CD4-positive, alpha-beta T cell treated with Interleukin-21 for 1 hour (primary cell): ENCODE data around the gene CCSAP.

ENCODE experiments used
- DNase-seq: peaks from one replicate; pipeline ENCODE4 v3.0.0-alpha.2; 2020

The CCSAP gene

DNA sequence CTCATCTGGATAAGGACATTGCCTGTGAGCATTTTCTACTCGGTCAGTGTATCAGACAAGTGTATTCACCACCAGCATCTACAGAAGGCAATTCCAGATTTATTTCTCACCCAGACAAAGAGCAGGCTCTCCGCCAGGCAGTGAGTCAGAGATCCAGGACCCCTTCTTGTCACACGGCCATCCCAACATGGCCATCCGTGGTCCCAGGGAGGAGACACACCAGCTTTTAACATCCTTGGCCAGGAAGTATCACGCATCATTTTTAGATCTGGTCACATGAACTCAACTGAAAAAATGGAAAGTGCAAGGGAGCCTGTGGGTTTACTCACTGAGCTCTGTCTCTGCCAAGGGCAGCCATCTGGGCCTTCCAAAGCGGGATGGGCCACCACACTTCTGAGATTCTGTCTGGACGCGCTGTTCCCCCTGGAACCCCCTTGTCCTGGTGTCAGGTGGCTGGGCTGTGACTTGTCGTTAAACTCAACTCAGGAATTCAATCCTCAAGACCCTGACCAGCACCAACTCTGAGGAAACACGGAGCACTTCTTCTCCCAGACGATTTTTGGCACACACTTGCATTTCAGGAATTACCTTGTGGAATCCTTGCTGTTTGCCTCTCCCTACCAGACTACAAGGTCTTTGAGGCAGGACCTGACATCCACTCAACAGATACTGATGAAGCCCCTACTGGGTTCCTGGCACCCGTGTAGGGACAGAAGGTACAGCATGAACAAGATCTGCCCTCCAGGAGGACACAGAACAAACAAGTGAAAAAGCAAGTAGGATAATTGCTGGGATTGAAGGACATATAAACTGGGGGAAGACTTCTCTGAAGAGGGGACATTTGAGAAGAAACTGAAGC is 21.6 kb upstream of the CCSAP start:
- no peak for DNase-seq

DNA sequence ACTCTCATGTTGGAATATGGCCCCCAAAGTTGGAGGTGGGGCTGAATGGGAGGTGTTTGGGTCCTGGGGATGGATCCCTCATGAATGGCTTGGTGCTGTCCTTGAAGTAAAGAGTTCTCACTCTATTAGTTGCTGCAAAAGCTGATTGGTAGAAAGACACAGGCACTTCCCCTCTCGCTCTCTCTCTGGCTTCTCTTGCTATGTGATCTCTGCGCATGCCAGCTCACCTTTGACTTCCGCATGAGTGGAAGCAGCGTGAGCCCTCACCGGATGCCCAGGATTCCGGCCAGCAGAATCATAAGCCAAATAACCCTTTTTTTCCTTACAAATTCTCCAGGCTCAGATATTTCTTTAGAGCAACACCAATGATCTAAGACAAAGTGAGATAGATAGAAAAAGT is 20.9 kb upstream of the CCSAP start:
- no peak for DNase-seq

DNA sequence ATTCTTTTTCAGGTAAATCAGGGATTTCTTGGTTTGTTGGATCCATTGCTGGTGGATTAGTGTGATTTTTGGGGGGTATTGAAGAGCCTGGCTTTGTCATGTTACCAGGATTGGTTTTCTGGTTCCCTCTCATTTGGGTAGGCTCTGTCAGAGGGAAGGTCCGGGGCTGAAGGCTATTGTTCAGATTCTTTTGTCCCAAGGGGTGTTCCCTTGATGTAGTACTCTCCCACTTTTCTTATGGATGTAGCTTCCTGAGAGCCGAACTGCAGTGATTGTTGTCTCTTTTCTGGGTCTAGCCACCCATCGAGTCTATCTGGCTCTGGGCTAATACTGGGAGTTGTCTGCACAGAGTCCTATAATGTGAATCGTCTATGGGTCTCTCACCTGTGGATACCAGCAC is 17.6 kb upstream of the CCSAP start:
- no peak for DNase-seq

DNA sequence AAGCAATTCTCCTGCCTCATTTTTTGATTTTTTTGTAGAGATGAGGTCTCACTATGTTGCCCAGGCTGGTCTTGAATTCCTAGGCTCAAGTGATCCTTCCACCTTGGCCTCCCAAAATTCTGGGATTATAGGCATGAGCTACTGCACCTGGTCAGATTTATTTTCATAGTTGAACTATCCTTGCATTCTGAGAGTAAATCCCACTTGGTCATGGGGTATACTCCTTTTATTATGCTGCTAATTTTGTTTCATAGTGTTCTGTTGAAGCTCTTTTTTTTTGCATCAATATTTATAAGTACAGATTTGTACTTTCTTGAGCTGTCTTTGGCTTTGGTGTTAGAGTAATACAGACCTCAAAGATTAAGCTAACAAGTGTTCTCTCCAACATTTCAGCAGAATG is 12.8 kb upstream of the CCSAP start:
- DNase-seq: no peak

DNA sequence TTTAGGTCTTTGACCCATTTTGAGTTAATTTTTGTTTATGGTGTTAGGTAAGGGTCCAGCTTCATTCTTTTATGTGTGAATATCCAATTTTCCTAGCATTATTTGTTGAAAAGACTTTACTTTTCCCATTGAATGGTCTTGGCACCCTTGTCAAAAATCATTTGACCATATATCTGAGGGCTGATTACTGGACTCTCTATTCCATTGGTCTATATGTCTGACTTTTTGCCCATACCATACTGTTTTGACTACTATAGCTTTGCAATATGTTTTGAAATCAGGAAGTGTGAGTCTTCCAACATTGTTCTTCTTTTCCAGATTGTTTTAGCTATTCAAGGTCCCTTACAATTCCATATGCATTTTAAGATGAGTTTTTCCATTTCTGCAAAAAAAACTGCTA is 11.4 kb upstream of the CCSAP start:
- DNase-seq: no peak

DNA sequence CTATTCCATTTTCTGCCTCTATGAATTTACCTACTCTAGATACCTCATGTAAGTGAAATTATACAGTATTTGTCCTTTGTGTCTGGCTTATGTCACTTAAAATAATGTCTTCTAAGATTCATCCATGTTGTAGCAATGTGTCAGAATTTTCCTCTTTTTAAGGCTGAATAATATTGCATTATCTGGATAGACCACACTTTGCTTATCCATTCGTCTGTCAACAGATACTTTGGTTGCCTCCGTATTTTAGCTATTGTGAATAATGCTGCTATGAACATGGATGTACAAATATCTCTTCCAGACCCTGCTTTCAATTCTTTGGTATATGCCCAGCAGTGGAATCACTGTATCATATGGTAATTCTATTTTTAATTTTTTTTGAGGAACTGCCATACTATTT is 10.1 kb upstream of the CCSAP start:
- DNase-seq: no peak

DNA sequence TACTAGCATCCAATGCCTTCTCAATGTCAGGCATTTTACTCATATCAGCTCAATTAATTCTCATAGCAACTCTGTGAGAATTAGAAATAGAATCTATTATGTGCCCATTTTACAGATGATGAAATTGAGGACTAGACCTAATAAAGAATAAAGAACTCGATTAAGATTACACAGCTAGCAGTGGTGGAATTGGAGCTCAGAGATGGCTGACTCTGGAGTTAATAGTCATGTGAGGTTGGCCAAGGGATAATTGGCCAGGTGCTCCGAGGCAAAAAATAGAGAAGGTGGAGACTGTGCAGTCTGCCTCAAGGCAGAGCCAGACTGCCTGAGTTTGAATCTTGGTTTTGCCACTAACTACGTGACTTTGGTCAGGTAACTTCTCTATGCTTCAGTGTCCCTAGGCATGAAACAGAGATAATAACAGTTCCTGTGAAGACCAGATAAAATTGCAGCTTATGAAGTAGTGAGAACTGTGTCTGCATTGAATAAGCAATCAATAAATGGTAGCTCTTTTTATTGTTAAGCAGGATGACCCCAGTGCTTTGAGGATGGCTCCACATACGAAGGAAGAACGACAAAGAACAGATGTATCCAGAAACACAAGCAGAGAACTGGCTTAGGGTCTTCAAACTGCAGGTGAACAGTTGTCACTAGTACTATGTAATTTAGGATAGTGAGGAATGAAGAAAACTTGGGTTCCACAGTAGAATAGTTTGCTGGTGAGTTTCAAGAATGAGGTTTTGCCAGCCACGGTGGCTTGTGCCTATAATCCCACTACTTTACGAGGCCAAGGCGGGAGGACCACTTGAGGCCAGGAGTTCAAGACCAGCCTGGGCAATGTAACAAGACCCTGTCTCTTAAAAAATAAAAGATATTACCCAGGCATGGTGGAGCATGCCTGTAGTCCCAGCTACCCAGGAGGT is 6.9 kb upstream of the CCSAP start:
- DNase-seq: no peak

DNA sequence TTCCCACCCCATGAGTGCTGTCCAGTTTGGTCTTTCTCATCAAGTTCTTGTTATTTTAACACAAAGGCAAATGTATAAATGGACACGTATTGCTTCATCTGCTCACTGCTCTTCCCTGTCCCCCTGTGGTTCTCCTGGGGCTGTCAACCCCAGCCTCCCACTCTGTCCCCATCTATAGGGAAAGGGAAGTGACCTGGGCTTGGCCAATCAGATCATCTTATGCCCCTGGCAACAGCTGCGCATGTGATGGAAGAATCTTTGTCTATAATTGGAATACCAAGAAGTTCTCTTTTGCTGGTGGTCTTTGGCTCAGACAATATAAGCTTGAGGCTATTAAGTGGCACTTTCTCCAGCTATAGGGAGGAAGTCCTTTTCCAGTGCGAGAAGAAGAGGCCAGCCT is 4.7 kb upstream of the CCSAP start:
- DNase-seq: no peak

DNA sequence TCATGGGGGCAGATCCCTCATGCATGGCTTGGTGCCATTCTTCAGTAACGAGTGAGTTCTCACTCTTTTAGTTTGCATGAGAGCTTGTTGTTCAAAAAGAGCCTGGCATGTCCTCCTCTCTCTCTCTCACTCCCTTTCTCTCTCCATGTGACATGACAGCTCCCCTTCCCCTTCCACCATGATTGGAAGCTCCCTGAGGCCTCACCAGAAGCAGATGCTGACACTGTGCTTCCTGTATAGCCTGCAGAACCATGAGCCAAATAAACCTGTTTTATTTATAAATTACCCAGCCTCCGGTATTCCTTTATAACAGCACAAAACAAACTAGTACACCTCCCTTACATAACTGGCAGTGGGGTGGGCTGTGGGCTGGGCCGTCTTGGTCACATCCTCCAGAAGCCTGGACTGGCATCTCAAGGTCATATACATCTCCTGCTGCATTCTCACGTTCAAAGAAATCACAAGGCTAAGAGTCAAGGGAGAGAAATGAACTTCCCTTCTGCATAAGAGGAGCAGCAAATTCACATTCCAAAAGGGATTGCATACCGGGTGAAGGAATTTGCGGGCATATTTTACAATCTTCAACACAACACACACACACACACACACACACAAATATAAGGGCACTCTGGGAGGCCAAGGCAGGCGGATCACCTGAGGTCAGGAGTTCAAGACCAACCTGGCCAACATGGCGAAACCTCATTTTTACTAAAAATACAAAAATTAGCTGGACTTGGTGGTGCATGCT is 2.3 kb upstream of the CCSAP start:
- DNase-seq: no peak

DNA sequence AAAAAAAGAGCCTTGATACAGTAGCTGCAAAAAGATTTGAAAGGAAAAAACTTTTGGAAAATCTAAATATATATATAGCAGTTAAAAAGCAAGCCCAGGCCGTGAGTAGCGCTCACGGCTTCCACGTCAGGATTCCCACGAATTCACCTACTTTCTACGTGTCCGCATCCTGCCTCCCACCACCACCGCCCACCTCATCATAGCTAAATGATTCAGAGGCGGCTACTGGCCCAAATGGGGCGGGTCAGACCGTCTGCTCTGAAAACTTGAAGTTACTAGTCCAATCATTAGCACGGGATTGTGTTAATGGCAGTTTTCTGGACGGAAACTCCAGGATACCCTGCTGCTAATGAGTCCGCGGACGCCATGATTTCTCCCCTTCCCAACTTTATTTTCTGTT is 1.3 kb upstream of the CCSAP start:
- no peak for DNase-seq

DNA sequence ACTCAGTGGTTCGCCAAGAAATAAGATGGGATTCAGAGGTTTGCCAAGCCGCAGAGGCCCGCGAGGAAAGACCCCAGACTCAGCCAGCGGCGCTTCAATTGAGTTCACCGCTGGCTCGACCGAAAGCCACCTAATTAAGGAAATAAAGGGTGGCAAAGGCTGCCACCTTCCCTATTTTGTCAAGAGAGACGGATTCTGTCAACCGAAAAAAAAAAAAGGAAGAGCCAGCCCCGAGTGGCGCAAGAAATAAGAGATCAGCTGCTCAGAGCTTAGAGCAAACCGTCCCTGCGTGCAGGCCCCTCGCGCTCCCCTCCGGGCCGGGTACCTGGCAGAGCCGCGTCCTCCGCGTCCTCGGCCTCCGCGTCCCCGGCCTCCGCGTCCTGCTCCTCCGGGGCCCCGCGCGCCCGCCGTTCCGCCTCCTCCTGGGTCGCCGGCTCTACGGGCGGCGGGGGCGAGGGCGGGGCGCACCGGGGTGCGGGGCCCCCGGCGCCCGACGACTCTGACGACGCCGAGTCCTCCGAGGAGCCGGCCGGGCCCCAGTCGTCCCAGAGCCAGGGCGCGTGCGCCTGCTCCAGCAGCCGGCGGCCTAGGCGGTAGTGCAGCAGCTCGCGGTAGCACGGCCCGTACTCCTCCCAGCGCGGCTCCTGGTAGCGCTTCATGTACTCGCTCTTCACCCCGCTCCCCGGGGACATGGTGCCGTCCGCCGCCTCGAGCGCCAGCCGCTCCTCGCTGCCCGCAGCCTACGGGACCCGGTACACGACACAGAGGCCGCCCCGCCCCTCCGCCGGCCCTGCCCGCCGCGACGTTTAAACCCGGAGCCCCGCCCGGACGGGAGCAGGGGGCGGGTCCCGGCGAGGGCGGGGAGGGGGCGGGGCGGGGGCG is 832 bp downstream of the CCSAP start:
- peak; percentile 89 for DNase-seq

DNA sequence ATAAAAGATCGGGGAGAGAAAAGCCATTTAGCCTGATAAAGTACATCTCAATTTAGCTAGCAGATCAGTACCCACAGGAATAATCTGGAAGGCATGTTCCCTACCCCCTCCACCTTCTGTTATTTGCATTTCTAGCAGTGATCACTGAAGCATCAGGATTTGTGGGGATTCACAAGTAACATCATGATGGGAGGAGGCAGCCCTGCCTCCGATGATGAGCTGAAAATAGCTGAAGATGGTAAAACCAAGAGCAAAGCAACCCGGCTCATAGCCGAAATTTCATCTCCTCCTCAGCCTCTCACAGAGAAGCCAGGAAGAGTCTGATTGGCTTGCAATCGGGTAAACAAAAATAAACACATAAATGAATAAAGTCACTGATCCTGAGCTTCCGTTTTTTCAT is 2.4 kb downstream of the CCSAP start:
- no peak for DNase-seq

DNA sequence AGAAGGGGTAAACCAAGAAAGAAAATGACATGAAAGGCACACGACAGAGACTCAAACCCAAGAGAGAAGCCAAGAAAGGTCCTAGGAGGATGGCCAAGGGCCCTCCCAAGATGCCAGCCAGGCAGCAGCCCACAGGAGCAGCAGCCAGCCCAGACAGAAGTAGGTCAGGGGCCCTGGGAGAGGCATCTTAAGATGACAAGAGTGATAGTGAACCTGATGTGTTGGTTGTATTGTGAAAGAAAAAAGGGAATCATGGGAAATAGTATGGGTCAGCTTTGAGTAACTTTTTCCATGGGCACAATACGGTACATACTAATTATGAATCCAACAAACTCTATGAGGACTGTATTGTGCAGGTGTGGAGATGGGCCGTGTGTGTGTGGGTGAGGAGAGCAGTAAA is 3.3 kb downstream of the CCSAP start:
- no peak for DNase-seq

DNA sequence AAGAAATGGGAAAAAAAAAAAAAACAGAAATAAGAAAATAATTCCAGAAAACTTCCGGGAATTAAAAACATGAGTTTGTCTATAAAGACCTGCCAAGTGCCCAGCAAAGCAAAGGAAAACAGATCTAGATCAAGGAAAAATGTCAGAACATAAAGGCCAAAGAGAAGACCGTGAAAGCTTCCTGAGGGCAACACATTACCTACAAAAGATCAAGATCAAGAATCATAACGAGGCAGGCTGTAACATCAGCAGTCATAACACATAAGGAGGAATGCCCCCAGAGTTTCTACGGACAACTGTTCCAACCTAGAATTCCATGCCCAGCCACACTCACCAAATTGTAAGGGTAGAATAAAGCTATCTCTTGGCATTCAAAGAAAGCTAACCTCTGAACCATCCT is 3.8 kb downstream of the CCSAP start:
- DNase-seq: no peak

DNA sequence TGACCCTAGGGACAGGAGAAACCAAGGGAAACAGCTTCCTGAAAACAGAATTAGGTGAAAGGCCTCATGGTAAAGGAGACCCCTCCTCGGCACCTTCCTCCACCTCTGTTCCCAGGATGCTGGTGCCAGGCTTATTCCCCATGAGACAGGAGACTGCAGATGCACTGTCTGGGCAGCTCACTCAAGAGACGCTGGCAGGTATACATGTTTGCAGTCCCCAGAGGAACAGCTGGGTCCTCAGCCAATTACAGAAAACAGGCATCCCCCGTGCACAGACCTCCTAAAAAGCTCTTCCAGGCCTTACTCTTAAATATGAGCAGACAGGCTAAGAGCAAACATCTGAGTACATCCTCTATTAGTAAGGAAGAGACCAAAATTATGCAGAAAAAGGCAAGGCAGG is 6.5 kb downstream of the CCSAP start:
- DNase-seq: no peak

DNA sequence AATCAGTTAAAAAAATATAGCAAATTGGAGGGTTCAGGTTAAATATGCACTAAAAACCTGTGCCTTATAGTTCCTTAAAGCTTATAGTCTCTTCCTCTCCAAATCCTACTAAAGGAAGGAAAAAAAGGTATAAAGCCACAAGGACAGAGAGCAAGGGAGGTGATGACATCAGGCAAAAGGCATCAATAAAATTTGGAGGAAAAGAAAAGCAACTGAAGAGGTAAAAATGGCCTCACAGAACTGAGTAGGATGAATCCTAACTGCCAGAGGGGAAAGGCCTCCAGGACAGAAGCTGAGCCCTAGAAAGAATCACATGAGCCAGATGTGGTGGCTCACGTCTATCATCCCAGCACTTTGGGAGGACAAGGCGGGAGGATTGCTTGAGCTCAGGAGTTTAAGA is 8.1 kb downstream of the CCSAP start:
- DNase-seq: no peak

DNA sequence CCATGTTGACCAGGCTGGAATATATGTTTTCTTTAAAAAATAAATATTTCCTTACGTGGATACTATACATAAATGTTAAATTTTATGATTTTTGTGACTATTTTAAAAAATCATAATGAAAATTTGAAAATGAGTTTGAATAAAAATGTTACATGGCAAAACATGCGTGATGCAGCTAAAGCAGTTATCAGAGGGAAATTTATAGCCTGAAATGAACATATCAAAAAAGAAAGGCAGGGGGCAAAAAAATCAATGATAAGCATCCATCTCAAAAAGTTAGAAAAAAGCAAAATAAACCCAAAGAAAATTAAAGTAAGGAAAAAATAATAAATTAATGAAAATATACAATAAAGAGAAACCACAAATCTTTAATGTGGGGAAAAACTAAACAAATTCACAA is 8.6 kb downstream of the CCSAP start:
- no peak for DNase-seq

DNA sequence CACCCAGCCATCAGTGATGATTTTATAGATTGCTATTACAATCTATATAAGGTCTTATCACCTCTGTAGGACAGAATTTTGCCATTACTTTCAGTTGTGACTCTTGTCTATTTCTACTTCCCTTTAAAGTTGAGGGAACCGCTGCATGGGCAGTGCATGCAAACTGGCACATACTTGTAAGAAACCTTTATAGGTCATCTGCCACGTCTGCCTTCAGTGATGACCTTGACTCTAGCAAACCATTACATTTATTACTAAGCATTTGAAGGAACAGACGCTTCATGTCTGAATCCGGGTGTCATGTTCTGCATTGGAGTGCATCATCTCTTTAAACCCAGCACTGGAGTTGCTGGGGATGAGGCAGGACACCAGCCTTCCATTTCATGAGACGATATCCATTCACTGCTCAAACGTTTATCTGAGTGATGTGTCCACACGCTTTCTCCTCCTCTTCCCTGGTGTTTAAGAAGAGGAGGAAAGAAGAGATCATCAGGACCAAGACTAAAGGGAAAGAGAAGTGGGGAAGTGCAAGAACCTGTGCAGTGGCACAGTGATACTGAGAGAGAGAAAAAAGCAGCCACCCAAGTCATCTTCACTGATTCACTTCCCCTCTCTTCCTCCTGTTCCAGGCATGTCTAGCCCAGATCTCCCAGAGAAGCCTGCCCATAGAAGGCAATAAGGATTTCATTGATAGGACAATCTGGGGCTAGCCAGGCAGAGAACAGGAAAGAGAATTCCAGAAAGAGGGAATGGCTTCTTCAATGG is 14.1 kb downstream of the CCSAP start:
- no peak for DNase-seq

DNA sequence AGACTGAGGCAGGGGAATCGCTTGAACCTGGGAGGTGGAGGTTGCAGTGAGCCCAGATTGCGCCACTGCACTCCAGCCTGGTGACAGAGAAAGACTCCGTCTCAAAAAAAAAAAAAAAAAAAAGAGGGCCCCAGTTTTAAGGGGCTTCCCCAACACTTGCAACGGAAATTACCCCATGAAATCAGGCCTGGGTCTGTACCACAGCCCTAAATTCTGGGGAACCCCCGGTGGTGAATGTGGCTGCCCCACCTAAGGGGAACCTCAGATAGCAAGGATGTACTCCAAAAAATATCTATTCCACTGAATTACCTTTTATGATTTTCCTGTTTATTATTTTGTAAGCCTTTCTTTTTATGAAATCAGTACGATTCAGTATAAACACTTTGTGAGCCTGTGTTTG is 15.1 kb downstream of the CCSAP start:
- DNase-seq: peak; percentile 64

DNA sequence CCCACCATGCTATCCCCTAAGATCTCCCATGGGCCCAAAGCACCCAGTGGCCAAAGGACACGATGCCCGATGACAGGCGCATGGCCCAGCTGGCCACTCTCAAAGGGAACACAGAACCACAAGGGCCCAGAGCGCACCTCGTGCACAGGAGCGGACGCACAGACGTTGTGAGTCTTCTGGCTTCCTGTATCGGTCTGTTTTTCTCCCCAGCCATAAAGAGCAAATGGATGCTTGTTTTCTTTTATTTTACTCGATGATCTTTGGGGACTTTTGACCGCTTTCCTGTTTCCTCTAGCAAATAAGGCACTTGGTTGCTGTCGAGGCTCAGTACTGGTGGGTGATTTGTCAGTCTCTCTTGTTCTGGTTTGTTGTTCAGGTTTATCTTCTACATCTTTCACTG is 16.2 kb downstream of the CCSAP start:
- peak; percentile 39 for DNase-seq

DNA sequence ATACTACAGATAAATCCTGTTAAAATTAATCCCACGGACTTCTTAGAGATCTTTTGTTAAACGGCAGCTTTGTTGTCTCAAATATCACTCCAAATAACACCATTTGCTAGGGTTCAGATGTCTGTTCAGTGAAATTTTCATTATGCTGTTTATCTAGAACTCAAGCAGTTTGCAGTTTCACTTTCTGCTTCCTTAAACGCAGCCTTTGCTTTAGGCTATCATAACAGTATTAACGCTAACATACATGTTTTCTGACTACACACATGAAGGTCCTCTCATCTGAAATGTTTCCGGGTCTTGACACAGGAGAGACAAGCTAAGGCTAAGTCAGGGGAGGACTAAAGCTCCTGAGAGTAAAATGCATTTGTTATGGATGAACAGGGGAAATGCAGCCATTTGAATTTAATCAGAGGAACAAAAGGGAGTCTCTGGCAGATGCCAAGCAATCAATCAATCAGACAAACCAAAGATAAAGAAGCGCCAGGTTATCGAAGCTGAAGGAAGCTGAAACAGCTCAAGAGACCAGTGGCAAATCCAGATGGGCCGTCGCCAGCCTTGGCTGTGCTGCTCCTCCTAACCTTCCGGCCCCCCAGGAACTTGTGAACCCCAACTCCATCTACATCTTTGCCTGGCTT is 16.9 kb downstream of the CCSAP start:
- DNase-seq: peak; percentile 11
